Measurements from ENCODE around the gene WFDC8. TPM values are rescaled to one million over a fixed set of nuclear protein-coding genes. Genes with fewer than 3 reads are reported as not detected.

The WFDC8 gene
- total RNA-seq, 4 donors from 2014 or later, result not detected

DNA sequence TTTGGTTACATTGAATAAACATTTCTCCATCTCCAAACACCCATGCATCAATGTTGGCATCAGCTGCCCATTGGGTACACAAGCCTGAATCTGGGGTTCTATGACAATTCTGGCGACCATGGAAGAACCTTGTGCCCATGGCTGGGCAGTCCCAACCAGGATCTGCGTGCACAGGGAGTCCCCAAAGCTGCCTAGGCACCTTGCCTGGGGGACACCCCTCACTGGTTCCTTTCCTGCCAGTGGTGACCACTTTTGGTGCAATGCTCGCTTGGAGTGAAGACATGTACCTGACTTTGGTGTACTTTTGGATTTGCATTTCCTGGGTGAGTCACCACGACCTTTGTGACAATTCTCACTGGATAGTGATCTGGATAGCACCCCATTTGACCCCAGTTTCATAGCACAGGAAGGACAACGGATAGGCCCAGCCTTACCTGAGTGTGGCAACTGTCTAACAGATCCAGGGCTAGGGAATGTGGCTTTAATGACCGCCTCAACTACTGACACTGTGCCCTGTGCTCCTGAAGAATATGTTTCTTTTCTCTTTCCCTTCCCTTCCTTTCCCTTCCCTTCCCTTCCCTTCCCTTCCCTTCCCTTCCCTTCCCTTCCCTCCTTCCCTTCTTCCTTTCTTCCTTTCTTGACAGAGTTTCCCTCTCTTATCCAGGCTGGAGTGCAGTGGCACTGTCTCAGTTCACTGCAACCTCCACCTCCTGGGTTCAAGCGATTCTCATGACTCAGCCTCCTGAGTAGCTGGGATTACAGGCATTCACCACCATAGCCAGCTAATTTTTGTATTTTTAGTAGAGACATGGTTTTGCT, 70.8 kb downstream of the WFDC8 start:
- peak overlapping the region in 1 of 4 donors; percentile 43 for H3K27ac ChIP-seq
- H3K9me3 ChIP-seq, result no peaks in the 10 kb centered on the region
- H3K4me1 ChIP-seq, result peaks cover 0 to 4% (median 0%) of the 10 kb centered on the region in 4 donors
- H3K36me3 ChIP-seq, result no peaks in the 10 kb centered on the region
- DNase-seq, result peak in 1 of 3 donors; percentile 75
- no peak for TF ChIP-seq POLR2A (IDR thresholded peaks at IDR 0.05)
- no peak for TF ChIP-seq CTCF (IDR thresholded peaks at IDR 0.05)
- H3K4me3 ChIP-seq, result no peak overlapping the region
- no peaks in the 10 kb centered on the region for H3K27me3 ChIP-seq

DNA sequence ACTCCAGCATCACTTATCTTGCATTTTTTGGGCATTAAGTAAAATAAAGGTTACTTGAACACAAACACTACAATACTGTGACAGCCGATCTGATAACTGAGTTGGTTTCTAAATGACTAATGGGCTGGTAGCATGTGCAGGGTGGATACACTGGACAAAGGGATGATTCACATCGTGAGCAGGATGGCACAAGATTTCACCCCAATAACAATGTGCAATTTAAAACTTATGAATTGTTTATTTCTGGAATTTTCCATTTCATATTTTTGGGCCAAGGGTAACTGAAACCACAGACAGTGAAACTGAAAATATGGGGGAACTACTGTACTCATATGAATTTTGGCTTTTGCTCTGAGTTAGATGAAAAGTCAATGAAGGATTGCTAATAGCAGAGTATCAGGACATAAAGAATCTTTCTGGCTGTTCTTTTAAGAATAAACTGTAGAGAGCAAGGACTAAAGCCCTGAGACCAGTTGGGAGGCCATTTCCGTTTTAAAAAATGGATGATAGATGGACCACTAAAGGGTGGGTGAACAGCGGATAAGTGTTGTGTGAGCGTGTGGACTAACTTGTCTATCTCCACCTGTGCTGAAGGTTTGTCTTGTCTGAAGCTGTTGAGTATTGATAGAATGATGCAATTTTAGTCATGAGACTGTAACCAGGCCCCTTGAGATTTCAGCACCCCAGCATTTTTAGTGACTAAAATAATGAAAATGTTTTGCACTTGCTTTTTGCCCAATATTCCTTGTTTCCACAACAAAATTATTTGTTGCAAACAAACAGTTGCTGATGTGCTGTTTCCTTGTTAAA, 71.9 kb downstream of the WFDC8 start:
- Histone ChIP-seq H3K4me1 (peaks cover 0 to 4% (median 0%) of the 10 kb centered on the region in 4 donors), H3K36me3 (no peaks in the 10 kb centered on the region), H3K27ac (no peak overlapping the region), H3K27me3 (no peaks in the 10 kb centered on the region), H3K9me3 (no peaks in the 10 kb centered on the region), H3K4me3 (no peak overlapping the region)
- DNase-seq, result no peak
- TF ChIP-seq POLR2A (IDR thresholded peaks at IDR 0.05) (no peak), CTCF (IDR thresholded peaks at IDR 0.05) (no peak)

DNA sequence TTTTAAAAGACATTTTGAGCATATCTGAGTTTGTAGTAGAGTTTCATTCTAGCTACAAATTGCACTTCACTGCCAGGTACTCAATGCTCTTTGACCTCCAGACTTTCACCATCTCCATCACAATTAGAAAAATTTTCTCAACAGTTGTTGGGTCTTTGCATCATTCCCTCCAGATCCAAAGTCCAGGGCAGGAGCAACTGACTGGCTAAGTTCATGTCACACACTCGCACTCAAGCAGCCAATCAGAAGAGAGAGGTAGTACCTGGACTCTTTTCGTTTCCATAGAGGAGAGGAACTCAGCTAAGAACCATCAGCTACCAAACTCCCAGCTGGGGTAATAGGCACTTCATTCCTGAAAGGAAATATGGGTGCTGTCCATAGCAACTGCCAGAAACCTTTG, 72.7 kb downstream of the WFDC8 start:
- TF ChIP-seq CTCF (IDR thresholded peaks at IDR 0.05) (no peak), POLR2A (IDR thresholded peaks at IDR 0.05) (no peak)
- Histone ChIP-seq H3K4me1 (peaks cover 0 to 4% (median 0%) of the 10 kb centered on the region in 4 donors), H3K9me3 (no peaks in the 10 kb centered on the region), H3K27ac (no peak overlapping the region), H3K36me3 (no peaks in the 10 kb centered on the region), H3K27me3 (no peaks in the 10 kb centered on the region), H3K4me3 (no peak overlapping the region)
- DNase-seq, result no peak

GRCh38 chr20:45503403-45503802, 75.7 kb downstream of the WFDC8 start:
- Histone ChIP-seq H3K4me1 (peaks cover 0 to 13% (median 0%) of the 10 kb centered on the region in 4 donors), H3K27ac (no peak overlapping the region), H3K36me3 (no peaks in the 10 kb centered on the region), H3K9me3 (no peaks in the 10 kb centered on the region), H3K4me3 (no peak overlapping the region), H3K27me3 (no peaks in the 10 kb centered on the region)
- TF ChIP-seq CTCF (IDR thresholded peaks at IDR 0.05) (no peak), POLR2A (IDR thresholded peaks at IDR 0.05) (no peak)
- DNase-seq, result no peak

DNA sequence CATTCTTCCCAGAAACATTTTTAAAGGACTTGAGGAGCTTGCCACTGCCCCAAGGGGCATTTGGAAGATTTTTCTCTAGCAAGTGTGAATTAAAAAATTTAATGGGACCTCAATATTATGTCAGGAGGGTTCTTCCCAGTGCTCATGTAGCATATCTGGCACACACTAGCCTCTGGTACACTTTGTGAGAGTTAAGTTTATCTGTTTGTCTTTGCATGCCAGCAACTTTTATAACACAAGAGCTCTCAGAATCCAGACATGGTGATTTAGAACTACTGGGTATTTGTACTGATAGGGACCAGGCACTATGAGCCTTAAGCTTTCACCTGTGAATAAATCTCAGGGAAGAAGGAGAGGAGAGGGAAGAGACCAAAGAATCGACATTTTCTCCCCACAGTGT, 76.5 kb downstream of the WFDC8 start:
- Histone ChIP-seq H3K36me3 (no peaks in the 10 kb centered on the region), H3K4me3 (no peak overlapping the region), H3K27me3 (no peaks in the 10 kb centered on the region), H3K9me3 (no peaks in the 10 kb centered on the region), H3K27ac (no peak overlapping the region), H3K4me1 (peaks cover 0 to 13% (median 0%) of the 10 kb centered on the region in 4 donors)
- no peak for TF ChIP-seq CTCF (IDR thresholded peaks at IDR 0.05)
- DNase-seq, result no peak

Small RNA genes lying within 50 kb of the gene (small RNA-seq; reads per million reads assigned to genes)
- gene AL031663.1, result 0 reads per million in 2 donors
- 0 reads per million in 2 donors for gene HSPD1P21
- gene RNA5SP485, result 0 reads per million in 2 donors

Other genes starting within 250 kb of the WFDC8 start
- gene SDC4, start 230.9 kb downstream of the WFDC8 start, total RNA-seq, result 10 to 100 TPM; 21.5 to 49.7 (median 32.5) TPM
- gene SYS1, start 216.1 kb downstream of the WFDC8 start, total RNA-seq, result 10 to 100 TPM; 23.1 to 62.2 (median 46.9) TPM
- gene TP53TG5, start 201.0 kb downstream of the WFDC8 start, total RNA-seq, result not detected
- 10 to 100 TPM; 62.7 to 75.2 (median 68.0) TPM for gene DBNDD2, start 171.0 kb downstream of the WFDC8 start, total RNA-seq
- 100 to 1,000 TPM in 3 of 4 donors, 10 to 100 TPM in 1; 87.5 to 147 (median 113) TPM for gene PIGT, start 163.1 kb downstream of the WFDC8 start, total RNA-seq
- 10 to 100 TPM in 1 of 4 donors, 1 to 10 TPM in 2, not detected in 1; 2.1 to 12.4 (median 7.9) TPM for gene WFDC2, start 109.5 kb downstream of the WFDC8 start, total RNA-seq
- not detected for gene SPINT3, start 63.7 kb downstream of the WFDC8 start, total RNA-seq
- not detected for gene WFDC6, start 39.8 kb downstream of the WFDC8 start, total RNA-seq
- gene EPPIN, start 31.9 kb downstream of the WFDC8 start, total RNA-seq, result not detected
- gene WFDC10A, start 50.5 kb upstream of the WFDC8 start, total RNA-seq, result not detected
- not detected for gene WFDC9, start 52.0 kb upstream of the WFDC8 start, total RNA-seq
- gene WFDC11, start 91.0 kb upstream of the WFDC8 start, total RNA-seq, result not detected
- not detected for gene WFDC13, start 122.8 kb upstream of the WFDC8 start, total RNA-seq
- not detected for gene WFDC10B, start 125.7 kb upstream of the WFDC8 start, total RNA-seq
- gene SPINT4, start 143.1 kb upstream of the WFDC8 start, total RNA-seq, result not detected
- not detected for gene WFDC3, start 212.6 kb upstream of the WFDC8 start, total RNA-seq
- gene DNTTIP1, start 212.7 kb upstream of the WFDC8 start, total RNA-seq, result 10 to 100 TPM; 21.5 to 41.4 (median 25.2) TPM
- 10 to 100 TPM in 2 of 4 donors, 1 to 10 TPM in 2; 7.3 to 24.8 (median 9.8) TPM for gene UBE2C, start 233.4 kb upstream of the WFDC8 start, total RNA-seq
- 1 to 10 TPM in 2 of 4 donors, not detected in 2; 2.7 to 3.5 TPM for gene TNNC2, start 248.0 kb upstream of the WFDC8 start, total RNA-seq

Measured in Peyer's patch (tissue), 4 donors.